NCI-H1694 treated with DMSO at 0.1 percent for 48 hours (cell line): ENCODE results near the gene UNC50.
A peak's percentile ranks its signal among the peaks of the same experiment; 100 is the strongest.
"Not testable (repeated sequence)": the region's sequence is repeated elsewhere in the genome, so short reads cannot be mapped to it uniquely, and the experiment has no call there.

ENCODE experiments used
- DNase-seq: peaks from one replicate; lab custom pipeline; 2025; lab: John Stamatoyannopoulos, UW

Gene UNC50

DNA sequence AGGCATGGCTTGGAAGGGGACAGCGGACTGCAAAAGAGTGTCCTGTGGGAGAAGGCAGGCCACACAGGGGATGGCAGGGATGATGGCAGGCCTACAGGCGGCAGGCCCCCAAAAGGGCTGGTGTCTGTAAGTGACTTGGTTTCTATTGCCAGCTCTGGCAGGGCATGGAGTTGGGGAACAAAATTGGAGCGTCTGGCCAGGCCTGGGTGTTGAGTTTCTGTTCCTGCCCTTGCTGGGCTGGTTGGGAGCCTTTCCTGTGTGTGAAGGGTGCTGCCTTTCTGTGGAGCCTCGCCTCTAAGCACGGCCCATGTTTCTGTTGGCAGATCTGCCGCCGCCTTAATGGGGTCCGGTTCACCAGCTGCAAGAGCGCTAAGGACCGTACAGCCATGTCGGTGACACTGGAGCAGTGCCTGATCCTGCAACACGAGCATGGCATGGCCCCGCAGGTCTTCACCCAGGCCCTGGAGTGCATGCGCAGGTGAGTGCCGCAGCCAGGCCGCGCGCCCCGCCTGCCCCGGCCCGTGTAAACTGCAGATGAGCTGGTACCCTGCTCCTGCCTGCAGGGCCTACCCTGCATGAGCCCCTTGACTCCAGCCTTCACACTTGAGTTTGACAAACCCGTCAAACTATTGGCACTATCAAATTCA, 31.6 kb upstream of the UNC50 start:
- no peak for DNase-seq

DNA sequence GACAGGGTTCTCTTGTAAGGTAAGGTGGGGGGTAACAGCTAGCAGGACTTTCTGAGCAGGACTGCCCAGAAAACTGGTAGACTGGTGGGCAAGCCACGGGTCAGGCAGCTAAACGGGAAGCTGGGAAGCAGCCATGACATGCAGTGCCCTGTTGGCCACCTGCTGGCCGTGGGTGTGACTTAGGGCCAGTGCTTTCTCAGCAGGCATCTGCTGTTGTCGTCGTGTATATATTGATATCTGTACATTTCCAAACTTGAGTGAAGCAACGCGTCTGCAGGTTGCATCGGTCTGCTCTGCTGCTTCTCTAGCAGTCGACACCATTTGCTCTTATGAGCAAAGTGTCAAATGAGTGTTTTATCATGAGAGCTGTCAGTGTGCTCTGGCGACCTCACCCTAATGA, 31.1 kb upstream of the UNC50 start:
- DNase-seq, result no peak

DNA sequence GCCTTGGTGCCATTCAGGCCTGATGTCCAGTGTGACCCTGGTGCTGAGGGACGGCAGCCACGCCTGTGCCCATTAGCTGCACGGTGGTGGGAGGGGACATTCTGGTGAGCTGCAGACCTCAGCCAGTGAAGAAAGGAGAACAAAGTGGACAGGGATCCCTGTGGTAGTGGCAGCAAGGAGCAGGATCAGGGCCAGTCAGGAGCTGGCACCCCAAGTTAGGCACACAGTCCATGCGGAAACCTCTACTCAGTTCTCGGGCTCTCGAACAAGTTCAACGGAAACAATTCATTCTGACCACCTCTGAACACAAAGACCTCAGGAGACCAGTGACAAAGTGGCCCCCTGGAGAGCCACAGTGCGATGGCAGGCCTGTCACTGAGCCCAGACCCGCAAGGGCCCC, 30.2 kb upstream of the UNC50 start:
- DNase-seq, result no peak

DNA sequence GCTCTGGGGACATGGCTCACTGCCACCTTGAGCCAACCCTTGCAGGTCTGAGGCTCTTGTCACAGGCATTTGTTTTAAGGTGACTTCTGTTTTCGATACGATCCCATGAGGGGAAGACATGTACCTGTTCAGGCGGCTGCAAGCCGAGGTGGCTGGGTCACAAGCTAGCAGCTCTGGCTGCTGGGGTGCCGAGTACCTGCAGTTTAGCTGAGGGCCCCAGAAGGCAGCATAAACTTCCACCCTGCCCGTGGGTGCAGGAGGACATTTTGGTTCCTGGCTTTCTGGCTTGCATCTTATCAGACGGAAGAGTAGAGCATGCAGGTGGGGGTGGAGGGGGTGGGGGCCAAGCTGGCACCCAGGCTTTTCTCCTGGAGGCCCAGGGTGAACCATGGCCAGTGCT, 28.5 kb upstream of the UNC50 start:
- no peak for DNase-seq

DNA sequence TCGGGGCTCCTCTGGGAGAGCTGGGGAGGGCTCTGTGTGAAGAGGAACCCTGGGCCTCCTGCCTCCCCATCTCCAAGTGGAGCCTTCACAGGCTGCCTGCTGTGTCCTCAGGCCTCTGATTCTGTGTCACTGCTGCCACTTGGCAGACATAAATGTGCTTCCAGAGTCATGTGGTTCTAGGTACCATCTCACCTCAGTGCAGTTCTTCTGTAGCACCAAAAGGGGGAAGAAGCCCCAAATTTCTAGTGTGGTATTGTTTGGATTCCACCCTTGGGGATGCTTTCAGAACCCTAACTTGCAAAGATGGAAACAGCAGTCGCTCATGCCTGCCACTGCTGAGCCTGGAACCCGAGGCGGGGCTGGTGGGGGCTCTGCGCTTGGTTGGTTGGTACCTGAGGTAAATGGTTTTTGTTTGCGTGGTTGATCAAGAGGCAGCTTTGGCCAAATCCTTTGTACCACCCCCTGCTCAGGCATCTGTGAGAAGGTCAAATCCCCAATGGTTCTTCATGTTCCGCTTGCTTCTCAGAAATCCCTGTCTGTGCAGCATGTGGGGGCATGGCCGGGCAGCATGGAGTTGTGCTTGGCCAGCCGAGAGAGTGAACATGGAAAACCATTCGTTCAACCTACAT, 27.6 kb upstream of the UNC50 start:
- no peak for DNase-seq

DNA sequence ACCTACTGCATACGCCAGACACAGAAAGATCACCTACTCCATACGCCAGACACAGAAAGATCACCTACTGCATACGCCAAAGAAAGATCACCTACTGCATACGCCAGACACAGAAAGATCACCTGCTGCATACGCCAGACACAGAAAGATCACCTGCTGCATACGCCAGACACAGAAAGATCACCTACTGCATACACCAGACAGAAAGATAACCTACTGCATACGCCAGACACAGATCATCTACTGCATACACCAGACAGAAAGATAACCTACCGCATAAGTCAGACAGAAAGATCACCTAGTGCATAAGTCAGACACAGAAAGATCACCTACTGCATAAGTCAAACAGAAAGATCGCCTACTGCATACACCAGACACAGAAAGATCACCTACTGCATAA, 25.9 kb upstream of the UNC50 start:
- no peak for DNase-seq

DNA sequence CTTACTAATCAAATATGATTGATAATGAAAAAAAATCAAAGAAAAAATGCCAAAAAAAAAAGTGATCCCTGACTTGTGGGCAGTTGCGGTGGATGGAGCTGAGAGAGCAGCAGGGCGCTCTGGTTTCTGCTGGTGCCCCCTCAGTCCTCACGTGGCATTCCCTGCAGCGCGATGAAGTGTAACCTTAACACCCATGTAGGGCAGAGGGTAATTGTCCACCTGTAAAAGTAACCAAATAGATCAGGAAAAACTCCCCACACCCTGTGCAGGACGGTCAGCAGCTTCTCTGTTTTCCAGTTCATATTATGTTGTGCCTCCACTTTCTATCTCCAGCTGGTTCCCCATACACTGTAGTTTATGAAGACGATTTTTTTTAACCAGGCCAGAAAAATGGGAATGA, 25.1 kb upstream of the UNC50 start:
- DNase-seq, result no peak

DNA sequence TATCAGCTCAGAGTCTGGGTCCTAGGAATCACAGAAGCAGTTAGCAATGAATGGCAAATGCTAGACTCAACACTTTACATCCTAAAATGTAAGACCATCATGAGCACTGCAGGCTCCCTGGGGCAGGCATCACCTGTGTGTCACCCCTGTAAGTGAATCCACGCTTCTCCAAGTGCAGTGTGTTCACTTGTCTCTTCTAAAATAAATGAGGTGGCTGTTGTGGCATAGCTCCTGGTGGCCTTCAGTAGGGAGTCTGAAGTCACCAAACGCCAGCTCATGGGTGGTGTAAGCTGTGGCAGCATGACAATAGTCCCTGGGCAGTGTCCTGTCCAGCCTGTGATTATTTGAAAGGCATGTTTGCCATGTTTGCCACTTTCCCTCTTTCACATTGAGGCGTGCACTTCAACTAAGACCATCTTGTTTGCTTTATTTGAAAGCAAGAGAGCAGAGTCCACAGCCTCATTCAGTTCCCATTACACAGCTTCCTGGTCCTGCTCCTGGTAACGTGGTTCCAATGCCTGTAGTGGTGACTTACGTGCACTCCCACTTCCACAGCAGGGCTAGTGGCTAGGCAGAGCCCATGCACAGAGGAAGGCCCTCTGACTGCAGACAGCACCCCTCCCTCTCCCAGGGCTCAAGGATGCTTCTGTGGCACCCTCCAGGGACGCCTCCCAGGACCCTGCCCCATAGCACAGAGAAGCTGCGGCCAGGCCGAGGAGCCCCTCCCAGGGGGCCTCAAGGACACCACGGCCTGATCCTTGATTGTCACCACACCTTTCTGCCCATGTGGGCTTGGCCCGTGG, 24.4 kb upstream of the UNC50 start:
- DNase-seq, result no peak

DNA sequence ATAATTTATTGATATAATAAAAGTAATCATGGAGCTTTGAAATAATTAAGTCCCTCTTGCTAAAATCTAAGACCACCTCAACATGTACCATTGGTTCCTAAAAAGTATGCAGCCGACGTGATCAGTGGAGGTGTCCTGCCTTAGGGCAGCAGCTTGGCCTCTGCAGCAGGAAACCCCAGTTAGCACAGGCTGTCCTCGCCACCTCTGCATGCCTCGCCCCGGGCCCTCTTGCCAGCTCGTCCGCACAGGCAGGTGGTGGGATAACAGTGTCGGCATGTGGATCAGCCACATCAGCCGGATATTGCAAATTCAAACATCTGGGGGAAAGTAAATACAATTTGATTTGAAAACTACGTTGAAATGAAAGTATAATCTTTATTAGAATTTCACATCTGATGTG, 23.0 kb upstream of the UNC50 start:
- no peak for DNase-seq

DNA sequence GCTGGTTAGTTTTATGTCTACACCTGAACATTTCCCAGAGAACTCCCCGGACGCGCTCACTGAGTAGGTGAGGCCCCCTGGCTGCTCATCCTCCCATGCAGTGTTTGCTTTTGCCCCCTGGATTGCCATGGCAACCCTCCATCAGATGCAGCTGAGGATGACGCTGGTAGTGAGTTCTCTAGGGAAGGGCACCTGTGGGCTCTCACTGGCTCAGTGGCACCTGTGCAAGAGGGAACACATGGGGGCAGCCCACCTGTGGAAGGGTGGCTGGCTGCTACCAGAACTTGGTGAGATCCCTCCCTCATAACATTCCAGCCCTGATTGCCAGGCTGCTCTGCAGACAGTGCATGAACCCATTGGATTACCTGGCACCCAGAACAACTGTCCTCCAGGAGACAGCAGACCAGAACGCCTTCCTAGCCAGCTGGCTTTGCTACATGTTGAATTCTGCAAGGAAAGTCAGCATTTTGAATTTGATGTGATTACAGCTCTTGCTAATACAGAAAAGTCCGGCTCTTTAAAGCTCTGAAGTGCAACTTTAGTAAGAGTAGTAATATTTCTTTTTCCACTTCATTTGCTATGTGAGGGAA, 21.7 kb upstream of the UNC50 start:
- no peak for DNase-seq

DNA sequence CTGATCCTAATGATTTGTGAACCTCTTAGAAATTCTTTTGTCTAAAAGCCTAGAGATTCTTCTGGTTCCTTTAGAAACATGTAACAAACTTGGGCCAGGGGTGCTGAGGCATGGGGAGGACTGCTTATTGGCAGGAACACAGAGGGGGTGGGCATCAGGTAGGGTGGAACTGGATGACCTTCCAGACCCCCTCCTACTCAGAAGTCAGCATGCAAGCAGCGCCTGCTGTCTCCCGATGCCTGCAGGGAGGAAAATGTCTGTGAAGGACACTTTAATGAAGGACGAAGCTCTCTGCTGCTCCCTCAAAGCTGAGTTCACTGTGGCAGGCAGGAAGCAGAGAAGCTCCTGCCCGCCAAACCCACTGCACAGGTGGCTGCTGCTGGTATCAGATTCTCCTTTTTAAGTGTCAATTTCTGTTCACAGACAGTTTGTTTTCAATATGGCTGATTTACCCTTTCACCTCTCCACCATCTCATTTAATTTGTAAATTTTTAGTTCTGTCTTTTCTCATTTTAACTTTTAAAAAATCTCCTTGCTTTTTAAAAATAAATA, 19.4 kb upstream of the UNC50 start:
- no peak for DNase-seq

DNA sequence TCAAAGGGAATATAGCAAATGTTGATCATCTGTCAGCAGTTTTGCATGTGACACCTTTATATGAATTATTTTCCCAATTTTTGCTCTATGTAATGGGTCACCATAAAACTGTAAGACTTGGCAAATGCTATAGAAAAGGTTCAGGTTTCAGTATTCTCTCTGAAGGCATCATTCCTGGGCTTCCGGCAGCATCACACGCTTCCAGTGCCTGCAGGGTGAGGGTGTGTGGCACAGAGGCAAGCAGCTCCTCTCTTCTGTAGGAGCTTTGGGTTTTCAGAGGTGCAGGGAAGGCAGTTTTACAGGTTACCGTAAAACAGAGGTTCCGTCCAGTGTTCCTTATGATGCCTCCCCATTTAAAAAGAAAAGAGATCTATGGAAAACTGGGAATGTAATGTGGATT, 18.9 kb upstream of the UNC50 start:
- DNase-seq, result no peak

DNA sequence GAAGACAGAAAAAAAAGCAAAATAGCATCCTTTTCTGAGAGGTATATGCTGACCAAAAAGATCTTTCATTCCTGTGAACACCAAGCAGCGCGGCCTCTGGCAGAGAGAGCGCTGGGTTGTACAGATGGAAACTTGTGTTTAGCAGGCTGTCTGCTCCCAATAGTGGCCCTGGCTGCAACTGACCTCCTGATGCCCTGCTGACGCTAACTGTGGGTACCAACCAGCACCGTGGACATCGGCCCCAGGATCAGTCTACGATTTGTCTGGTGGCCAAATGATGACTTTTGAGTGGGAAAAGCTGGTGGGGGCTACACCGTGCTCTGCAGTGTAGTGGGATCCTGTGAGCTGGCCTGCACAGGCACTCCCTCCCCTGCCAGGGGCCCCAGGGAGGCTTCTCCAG, 15.8 kb upstream of the UNC50 start:
- no peak for DNase-seq

DNA sequence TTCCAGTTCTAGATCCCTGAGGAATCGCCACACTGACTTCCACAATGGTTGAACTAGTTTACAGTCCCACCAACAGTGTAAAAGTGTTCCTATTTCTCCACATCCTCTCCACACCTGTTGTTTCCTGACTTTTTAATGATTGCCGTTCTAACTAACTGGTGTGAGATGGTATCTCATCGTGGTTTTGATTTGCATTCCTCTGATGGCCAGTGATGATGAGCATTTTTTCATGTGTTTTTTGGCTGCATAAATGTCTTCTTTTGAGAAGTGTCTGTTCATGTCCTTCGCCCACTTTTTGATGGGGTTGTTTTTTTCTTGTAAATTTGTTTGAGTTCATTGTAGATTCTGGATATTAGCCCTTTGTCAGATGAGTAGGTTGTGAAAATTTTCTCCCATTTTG, 13.7 kb upstream of the UNC50 start:
- not testable (repeated sequence) for DNase-seq

DNA sequence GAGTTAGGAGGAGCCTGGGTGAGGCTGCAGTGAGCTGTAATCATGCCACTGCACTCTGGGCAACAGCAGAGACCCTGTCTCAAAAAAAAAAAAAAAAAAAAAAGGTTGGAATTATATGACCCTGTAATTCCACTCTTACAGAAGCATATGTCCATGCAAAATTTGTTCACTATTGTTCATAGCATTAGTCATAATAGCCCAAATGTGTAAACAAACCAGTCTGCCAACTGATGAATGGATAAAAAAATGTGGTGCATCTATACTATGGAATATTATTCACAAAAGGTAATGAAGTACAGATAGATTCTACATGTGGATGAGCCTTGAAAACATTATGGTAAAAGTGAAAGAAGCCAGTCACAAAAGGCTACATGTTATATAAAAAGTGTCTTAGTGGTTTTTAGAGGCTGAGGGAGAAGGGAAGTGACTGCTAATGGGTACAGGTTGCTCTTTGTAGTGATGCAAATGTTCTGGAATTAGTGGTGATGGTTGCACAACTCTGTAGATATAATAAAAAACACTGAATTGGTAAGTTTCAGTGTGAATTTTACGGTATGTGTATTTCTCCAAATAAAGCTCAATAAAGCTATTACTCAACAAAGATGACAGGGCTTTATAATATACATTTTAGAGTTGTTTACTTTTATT, 9.5 kb upstream of the UNC50 start:
- DNase-seq, result no peak

DNA sequence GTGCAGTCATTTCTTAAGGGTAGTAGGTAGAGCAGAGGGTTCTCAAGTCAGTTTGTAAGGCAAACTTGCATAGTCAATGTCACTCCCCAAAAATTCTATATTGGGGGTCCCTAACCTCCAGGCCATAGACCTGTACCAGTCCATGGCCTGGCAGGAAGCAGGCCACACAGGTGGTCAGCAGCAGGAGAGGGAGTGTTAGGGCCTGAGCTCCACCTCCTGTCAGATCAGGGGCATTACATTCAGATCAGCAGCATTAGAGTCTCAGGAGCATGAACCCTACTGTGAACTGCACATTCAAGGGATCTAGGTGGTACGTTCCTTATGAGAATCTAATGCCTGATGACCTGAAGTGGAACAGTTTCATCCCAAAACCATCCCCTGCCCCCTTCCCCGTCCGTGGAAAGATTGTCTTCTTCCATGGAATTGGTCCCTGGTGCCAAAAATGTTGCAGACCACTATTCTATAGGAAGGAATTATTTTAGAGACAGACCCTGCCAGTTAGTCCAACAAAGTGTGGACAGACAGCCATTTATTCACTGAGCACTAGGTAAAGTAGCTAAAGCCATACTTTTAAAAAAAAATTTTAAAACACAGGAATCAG, 6.8 kb upstream of the UNC50 start:
- DNase-seq, result peak; percentile 55

DNA sequence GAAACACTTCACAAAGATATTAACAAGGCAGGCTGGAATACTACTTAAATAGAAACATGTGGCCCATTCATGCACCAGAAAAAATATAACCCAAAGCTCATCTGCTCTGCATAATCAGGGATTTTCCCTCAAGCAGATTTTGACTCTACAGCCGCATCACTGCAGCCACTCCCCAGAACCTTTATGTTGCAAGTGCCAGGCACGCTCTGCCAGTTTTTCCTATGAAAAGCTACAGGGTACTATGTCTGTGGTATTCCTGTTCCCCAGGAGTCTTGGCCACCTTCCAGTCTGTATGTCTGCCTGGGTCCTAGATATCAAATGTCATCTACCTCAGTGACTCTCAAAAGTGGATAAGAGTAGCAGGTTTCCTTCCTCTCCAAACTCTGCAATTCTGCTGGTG, 3.8 kb upstream of the UNC50 start:
- no peak for DNase-seq

DNA sequence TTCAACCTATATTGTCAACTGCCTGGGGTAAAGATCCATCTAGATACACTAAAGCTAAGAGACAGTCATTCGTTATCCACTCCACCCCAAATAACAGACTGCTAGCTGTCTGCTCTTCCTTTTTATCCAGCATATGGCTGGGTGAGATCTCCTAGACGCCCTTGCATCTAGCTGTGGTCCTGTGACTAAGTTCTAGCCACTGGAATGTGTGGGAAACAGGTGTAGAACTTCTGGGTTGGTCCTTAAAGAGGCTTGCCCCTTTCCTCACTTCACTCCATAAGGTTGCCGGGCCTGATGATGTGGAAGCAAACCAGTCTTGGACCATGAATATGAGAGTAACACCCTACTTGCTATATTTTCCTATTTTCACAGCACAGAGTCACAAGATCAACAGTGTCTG, 3.3 kb upstream of the UNC50 start:
- no peak for DNase-seq

DNA sequence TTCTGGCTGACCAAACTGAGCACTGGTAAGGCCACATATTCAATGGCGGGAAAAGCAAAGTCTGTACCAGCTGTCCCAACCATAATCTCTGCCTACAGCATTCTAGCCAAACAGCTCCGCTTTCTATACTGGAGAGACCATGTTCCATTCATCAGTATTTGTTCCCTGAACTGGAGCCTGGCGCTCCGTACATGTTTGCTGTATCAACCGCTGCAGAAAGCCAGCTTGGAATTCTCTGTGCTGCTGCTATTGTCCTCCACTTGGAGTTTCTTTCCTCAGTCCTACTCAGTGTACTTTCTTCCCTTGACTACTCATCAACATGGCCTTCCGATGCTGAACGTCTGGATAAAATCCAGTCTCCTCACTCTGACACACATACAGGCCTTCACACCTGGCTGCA, 2.0 kb upstream of the UNC50 start:
- DNase-seq, result no peak

DNA sequence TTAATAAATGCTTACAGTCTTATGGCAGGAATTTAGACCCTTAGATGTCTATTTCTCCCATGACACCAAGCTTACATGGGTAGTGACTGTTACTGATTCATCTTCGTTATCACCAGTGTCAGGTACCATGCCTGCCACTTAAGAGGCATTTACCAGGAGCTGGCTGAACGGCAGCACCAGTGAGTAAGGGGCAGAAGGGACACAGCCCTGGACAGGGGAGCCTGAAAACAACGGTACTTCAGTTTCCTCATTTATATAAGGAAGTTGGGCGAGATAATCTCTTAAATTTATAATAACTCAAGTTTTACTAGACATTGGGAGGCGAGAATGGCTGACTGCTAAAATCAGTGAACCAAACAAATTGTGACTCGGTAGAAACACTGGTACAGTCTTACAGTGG, 1.3 kb upstream of the UNC50 start:
- DNase-seq, result no peak

DNA sequence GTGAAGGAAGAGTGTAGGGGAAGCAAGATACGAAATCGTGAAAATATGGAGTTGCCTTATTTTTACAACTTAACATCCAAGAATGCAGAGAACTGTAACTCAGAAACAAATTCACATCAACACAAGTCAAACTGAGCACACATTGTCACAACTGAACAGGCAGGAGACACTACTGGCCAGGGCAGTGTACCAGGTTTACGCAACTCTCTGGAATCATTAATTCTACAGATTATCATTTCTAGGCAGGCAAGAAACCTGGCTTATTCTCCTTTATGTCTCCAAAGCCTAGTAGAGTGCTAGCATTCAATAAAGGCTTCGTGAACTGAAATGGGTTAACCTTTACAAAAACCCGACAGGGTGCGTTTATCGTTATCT, 661 bp upstream of the UNC50 start:
- no peak for DNase-seq
